ENCODE data around the gene TCF3.
"Not testable (repeated sequence)": the region's sequence is repeated elsewhere in the genome, so short reads cannot be mapped to it uniquely, and the experiment has no call there.

Gene TCF3

DNA sequence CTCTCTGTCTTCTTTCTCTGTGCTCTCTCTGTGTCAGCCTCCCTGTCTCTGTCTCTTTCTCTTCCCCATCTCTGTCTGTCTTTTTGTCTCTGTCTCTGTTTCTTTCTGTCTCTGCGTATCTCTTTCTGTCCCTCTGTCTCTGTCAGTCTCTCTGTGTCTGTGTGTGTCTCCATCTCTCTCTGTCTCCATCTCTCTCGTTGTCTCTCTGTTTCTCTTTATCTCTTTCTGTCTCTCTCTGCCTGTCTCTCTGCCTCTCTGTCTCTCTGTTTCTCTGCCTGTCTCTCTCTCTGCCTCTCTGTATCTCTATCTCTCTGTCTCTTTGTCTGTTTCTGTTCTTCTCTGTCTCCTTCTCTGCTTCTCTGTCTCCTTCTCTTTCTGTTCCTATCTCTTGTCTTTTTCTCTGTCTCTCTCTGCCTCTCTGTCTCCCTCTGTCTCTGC is 15.7 kb upstream of the TCF3 start:
- Histone ChIP-seq H4K20me1 (ENCODE audit: insufficient read depth, low read length, poor library complexity, severe bottlenecking) (no peaks in the 10 kb centered on the region), H3K79me2 (ENCODE audit: insufficient read depth, low read length) (no peaks in the 10 kb centered on the region), H2AFZ (ENCODE audit: low read length) (peak overlapping the region; percentile 37), H3K4me3 (ENCODE audit: low read length, poor library complexity, severe bottlenecking) (no peak overlapping the region), H3K9me3 (ENCODE audit: insufficient read depth, low read depth, low read length) (no peaks in the 10 kb centered on the region), H3F3A (ENCODE audit: low read depth) (no peaks in the 10 kb centered on the region), H3K4me1 (ENCODE audit: insufficient read depth, low read length, poor library complexity, severe bottlenecking) (peaks cover 15% of the 10 kb centered on the region), H3K36me3 (ENCODE audit: insufficient read depth, low read length) (no peaks in the 10 kb centered on the region), H3K9ac (ENCODE audit: low read depth, low read length, poor library complexity, severe bottlenecking) (no peak overlapping the region), H3K27me3 (ENCODE audit: insufficient read depth, low read length, poor library complexity, severe bottlenecking) (no peaks in the 10 kb centered on the region), H3K9me2 (replicated peaks; ENCODE audit: low read depth, low read length) (no peaks in the 10 kb centered on the region), H3K4me2 (ENCODE audit: low read depth, low read length, poor library complexity, severe bottlenecking) (no peak overlapping the region)
- TF ChIP-seq, protein P1, sequence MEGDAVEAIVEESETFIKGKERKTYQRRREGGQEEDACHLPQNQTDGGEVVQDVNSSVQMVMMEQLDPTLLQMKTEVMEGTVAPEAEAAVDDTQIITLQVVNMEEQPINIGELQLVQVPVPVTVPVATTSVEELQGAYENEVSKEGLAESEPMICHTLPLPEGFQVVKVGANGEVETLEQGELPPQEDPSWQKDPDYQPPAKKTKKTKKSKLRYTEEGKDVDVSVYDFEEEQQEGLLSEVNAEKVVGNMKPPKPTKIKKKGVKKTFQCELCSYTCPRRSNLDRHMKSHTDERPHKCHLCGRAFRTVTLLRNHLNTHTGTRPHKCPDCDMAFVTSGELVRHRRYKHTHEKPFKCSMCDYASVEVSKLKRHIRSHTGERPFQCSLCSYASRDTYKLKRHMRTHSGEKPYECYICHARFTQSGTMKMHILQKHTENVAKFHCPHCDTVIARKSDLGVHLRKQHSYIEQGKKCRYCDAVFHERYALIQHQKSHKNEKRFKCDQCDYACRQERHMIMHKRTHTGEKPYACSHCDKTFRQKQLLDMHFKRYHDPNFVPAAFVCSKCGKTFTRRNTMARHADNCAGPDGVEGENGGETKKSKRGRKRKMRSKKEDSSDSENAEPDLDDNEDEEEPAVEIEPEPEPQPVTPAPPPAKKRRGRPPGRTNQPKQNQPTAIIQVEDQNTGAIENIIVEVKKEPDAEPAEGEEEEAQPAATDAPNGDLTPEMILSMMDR (conservative IDR thresholded peaks at IDR 0.05; ENCODE audit: low read length): no peak
- no peak for TF ChIP-seq EZH2phosphoT487 (IDR thresholded peaks at IDR 0.05; ENCODE audit: borderline replicate concordance)

DNA sequence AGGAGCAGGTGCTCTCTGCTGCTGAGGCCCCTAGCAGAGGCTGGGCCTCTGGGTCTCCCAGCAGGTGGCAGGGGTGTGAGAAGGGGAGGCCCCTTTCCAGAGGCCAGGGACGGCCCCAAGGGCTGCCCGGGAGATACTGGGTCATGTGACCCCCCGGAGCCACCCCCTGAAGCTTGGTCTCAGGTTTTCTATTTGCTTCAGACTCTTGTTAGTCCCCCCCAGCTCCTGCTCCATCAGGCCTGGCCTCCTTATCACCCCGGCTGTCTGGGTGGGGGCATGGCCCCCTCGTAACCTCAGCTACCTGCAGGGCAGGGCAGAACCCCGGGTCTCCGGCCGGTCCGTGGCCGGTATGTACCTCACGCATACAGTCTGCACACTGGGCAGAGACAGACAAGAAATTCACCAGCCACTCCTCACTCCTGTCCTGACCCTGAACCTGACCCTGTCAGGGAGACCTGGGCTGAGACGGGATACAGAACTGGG is 13.2 kb upstream of the TCF3 start:
- Histone ChIP-seq H3F3A (ENCODE audit: low read depth) (no peaks in the 10 kb centered on the region), H2AFZ (ENCODE audit: low read length) (no peak overlapping the region), H3K9me3 (ENCODE audit: insufficient read depth, low read depth, low read length) (no peaks in the 10 kb centered on the region), H3K4me2 (ENCODE audit: low read depth, low read length, poor library complexity, severe bottlenecking) (no peak overlapping the region), H3K27me3 (ENCODE audit: insufficient read depth, low read length, poor library complexity, severe bottlenecking) (no peaks in the 10 kb centered on the region), H3K4me1 (ENCODE audit: insufficient read depth, low read length, poor library complexity, severe bottlenecking) (peaks cover 9% of the 10 kb centered on the region), H3K79me2 (ENCODE audit: insufficient read depth, low read length) (no peaks in the 10 kb centered on the region), H3K9ac (ENCODE audit: low read depth, low read length, poor library complexity, severe bottlenecking) (no peak overlapping the region), H3K9me2 (replicated peaks; ENCODE audit: low read depth, low read length) (no peaks in the 10 kb centered on the region), H3K4me3 (ENCODE audit: low read length, poor library complexity, severe bottlenecking) (no peak overlapping the region), H3K36me3 (ENCODE audit: insufficient read depth, low read length) (no peaks in the 10 kb centered on the region), H4K20me1 (ENCODE audit: insufficient read depth, low read length, poor library complexity, severe bottlenecking) (no peaks in the 10 kb centered on the region)
- no peak for TF ChIP-seq EZH2phosphoT487 (IDR thresholded peaks at IDR 0.05; ENCODE audit: borderline replicate concordance)
- TF ChIP-seq, protein P1 (conservative IDR thresholded peaks at IDR 0.05; ENCODE audit: low read length): no peak

DNA sequence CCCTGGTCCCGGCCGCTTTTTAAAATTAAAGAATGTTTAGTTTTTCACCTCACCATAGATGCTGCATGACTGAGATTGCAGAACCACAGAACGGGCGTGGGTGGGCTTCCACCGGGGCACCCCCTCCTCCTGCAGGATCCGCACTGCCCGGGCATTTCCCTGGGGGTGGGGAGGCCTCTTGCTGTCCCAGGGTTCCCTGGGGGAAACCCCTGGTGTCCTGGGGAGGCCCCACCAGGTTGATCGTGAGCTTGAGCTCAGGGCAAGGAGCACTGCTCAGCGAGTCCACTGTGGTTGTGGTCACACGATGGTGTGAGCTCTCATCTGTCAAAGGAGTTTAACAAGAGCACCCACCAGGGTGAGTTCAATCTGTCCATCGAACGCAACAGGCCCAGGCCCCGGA is 11.4 kb upstream of the TCF3 start:
- TF ChIP-seq EZH2phosphoT487 (IDR thresholded peaks at IDR 0.05; ENCODE audit: borderline replicate concordance): no peak
- TF ChIP-seq, protein P1 (conservative IDR thresholded peaks at IDR 0.05; ENCODE audit: low read length): no peak
- Histone ChIP-seq H3K9me2 (replicated peaks; ENCODE audit: low read depth, low read length) (no peaks in the 10 kb centered on the region), H3K9ac (ENCODE audit: low read depth, low read length, poor library complexity, severe bottlenecking) (no peak overlapping the region), H3K9me3 (ENCODE audit: insufficient read depth, low read depth, low read length) (no peaks in the 10 kb centered on the region), H3K4me2 (ENCODE audit: low read depth, low read length, poor library complexity, severe bottlenecking) (no peak overlapping the region), H3F3A (ENCODE audit: low read depth) (no peaks in the 10 kb centered on the region), H3K4me1 (ENCODE audit: insufficient read depth, low read length, poor library complexity, severe bottlenecking) (peaks cover 9% of the 10 kb centered on the region), H3K79me2 (ENCODE audit: insufficient read depth, low read length) (no peaks in the 10 kb centered on the region), H4K20me1 (ENCODE audit: insufficient read depth, low read length, poor library complexity, severe bottlenecking) (no peaks in the 10 kb centered on the region), H2AFZ (ENCODE audit: low read length) (no peak overlapping the region), H3K36me3 (ENCODE audit: insufficient read depth, low read length) (no peaks in the 10 kb centered on the region), H3K27me3 (ENCODE audit: insufficient read depth, low read length, poor library complexity, severe bottlenecking) (no peaks in the 10 kb centered on the region), H3K4me3 (ENCODE audit: low read length, poor library complexity, severe bottlenecking) (no peak overlapping the region)

DNA sequence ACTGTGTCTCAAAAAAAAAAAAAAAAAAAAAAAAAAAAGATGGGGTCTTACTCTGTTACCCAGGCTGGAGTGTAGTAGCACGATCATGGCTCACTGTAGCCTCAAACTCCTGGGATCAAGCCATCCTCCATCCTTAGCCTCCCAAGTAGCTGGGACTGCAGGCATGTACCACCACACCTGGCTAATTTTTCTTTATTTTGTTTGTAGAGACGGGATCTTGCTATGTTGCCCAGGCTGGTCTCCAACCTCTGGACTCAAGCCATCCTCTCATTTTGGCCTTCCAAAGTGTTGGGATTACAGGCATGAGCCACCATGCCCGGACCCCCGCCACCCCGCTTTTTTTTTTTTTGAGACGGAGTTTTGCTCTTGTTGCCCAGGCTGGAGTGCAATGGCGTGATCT is 10.8 kb upstream of the TCF3 start:
- not testable (repeated sequence) for H3K4me2 ChIP-seq (ENCODE audit: low read depth, low read length, poor library complexity, severe bottlenecking); H3K9me2 ChIP-seq (replicated peaks; ENCODE audit: low read depth, low read length); H3K9me3 ChIP-seq (ENCODE audit: insufficient read depth, low read depth, low read length); H3K4me1 ChIP-seq (ENCODE audit: insufficient read depth, low read length, poor library complexity, severe bottlenecking); H3K79me2 ChIP-seq (ENCODE audit: insufficient read depth, low read length); H3K27me3 ChIP-seq (ENCODE audit: insufficient read depth, low read length, poor library complexity, severe bottlenecking); H3K36me3 ChIP-seq (ENCODE audit: insufficient read depth, low read length); H4K20me1 ChIP-seq (ENCODE audit: insufficient read depth, low read length, poor library complexity, severe bottlenecking); H2AFZ ChIP-seq (ENCODE audit: low read length); H3F3A ChIP-seq (ENCODE audit: low read depth); H3K9ac ChIP-seq (ENCODE audit: low read depth, low read length, poor library complexity, severe bottlenecking); H3K4me3 ChIP-seq (ENCODE audit: low read length, poor library complexity, severe bottlenecking)
